ENCODE data around the gene TPCN1. TPM values are rescaled to one million over a fixed set of nuclear protein-coding genes. Genes with fewer than 3 reads are reported as not detected.

Gene TPCN1
- total and polyA plus RNA-seq, 2 of the 13 experiments (the other 11 are each of a cell fraction or from before 2014, with no cell fraction given): 8.0 to 26.8 TPM

DNA sequence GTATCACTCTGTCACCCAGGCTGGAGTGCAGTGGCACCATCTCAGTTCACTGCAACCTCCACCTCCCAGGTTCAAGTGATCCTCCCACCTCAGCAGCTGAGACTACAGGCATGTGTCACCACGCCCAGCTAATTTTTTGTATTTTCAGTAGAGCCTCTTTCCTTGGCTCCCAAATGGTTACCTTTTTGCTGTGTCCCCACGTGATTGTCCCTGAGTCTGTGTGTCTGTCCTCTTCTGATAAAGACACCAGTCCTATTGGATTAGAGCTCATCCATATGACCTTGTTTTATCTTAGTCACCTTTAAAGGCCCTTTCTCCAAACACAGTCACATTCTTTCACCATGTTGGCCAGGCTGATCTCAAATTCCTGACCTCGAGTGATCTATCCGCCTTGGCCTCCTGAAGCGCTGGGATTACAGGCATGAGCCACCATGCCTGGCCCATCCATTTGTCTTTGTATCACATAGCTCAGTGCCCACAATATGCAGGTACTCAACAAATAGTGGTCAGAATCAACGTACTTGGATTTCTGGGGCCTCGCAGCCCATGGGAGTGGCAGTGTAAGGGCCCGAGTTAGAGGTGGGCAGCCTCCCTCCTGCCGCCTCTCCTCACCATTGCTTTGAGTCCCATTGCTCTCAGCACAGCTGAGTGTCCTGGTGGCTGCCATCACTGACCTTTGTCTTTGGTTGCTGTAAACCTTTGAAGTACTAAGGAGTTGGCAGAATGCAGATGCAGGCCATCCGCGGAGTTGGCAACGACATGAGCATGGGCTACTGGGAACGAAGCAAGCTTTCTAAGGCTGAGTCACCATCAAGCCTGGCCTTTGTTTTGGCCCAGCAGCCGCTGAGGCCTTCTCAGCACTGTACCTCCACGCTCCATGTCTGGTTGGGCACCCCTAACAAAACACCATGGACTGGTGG lies 9.3 kb downstream of the TPCN1 start (continued):
- TF ChIP-seq, protein P1, sequence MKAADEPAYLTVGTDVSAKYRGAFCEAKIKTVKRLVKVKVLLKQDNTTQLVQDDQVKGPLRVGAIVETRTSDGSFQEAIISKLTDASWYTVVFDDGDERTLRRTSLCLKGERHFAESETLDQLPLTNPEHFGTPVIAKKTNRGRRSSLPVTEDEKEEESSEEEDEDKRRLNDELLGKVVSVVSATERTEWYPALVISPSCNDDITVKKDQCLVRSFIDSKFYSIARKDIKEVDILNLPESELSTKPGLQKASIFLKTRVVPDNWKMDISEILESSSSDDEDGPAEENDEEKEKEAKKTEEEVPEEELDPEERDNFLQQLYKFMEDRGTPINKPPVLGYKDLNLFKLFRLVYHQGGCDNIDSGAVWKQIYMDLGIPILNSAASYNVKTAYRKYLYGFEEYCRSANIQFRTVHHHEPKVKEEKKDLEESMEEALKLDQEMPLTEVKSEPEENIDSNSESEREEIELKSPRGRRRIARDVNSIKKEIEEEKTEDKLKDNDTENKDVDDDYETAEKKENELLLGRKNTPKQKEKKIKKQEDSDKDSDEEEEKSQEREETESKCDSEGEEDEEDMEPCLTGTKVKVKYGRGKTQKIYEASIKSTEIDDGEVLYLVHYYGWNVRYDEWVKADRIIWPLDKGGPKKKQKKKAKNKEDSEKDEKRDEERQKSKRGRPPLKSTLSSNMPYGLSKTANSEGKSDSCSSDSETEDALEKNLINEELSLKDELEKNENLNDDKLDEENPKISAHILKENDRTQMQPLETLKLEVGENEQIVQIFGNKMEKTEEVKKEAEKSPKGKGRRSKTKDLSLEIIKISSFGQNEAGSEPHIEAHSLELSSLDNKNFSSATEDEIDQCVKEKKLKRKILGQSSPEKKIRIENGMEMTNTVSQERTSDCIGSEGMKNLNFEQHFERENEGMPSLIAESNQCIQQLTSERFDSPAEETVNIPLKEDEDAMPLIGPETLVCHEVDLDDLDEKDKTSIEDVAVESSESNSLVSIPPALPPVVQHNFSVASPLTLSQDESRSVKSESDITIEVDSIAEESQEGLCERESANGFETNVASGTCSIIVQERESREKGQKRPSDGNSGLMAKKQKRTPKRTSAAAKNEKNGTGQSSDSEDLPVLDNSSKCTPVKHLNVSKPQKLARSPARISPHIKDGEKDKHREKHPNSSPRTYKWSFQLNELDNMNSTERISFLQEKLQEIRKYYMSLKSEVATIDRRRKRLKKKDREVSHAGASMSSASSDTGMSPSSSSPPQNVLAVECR (CRISPR knock-in tag; IDR thresholded peaks at IDR 0.05; ENCODE audit: borderline replicate concordance): no peak
- TF ChIP-seq, protein P2, sequence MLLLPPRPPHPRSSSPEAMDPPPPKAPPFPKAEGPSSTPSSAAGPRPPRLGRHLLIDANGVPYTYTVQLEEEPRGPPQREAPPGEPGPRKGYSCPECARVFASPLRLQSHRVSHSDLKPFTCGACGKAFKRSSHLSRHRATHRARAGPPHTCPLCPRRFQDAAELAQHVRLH (CRISPR knock-in tag; IDR thresholded peaks at IDR 0.05; ENCODE audit: borderline replicate concordance, low read depth): 0 out of 2 replicates have a peak, but pooled peaks have one; percentile 44
- TF ChIP-seq TEAD3 (CRISPR knock-in tag; optimal IDR thresholded peaks at IDR 0.05; ENCODE audit: borderline replicate concordance) (peak; percentile 92), BORCS8-MEF2B (CRISPR knock-in tag; IDR thresholded peaks at IDR 0.05) (peak; percentile 64; the same call in 1 of the 2 replicates), ZNF614 (CRISPR knock-in tag; IDR thresholded peaks at IDR 0.05; ENCODE audit: borderline replicate concordance) (peak; percentile 41; the same call in 1 of the 2 replicates), MED1 (CRISPR knock-in tag; IDR thresholded peaks at IDR 0.05) (no peak), SMYD3 (CRISPR knock-in tag; IDR thresholded peaks at IDR 0.05) (no peak), SALL2 (CRISPR knock-in tag; IDR thresholded peaks at IDR 0.05) (no peak), ZNF34 (CRISPR knock-in tag; IDR thresholded peaks at IDR 0.05; ENCODE audit: borderline replicate concordance) (0 out of 2 replicates have a peak, but pooled peaks have one; percentile 6)
- TF ChIP-seq, protein P3, sequence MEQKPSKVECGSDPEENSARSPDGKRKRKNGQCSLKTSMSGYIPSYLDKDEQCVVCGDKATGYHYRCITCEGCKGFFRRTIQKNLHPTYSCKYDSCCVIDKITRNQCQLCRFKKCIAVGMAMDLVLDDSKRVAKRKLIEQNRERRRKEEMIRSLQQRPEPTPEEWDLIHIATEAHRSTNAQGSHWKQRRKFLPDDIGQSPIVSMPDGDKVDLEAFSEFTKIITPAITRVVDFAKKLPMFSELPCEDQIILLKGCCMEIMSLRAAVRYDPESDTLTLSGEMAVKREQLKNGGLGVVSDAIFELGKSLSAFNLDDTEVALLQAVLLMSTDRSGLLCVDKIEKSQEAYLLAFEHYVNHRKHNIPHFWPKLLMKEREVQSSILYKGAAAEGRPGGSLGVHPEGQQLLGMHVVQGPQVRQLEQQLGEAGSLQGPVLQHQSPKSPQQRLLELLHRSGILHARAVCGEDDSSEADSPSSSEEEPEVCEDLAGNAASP (CRISPR knock-in tag; IDR thresholded peaks at IDR 0.05; ENCODE audit: borderline replicate concordance): peak; percentile 93; the same call in 1 of the 2 replicates
- TF ChIP-seq, protein P4, sequence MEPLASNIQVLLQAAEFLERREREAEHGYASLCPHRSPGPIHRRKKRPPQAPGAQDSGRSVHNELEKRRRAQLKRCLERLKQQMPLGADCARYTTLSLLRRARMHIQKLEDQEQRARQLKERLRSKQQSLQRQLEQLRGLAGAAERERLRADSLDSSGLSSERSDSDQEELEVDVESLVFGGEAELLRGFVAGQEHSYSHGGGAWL (CRISPR knock-in tag; IDR thresholded peaks at IDR 0.05): 0 out of 2 replicates have a peak, but pooled peaks have one; percentile 39
- TF ChIP-seq, protein P5, sequence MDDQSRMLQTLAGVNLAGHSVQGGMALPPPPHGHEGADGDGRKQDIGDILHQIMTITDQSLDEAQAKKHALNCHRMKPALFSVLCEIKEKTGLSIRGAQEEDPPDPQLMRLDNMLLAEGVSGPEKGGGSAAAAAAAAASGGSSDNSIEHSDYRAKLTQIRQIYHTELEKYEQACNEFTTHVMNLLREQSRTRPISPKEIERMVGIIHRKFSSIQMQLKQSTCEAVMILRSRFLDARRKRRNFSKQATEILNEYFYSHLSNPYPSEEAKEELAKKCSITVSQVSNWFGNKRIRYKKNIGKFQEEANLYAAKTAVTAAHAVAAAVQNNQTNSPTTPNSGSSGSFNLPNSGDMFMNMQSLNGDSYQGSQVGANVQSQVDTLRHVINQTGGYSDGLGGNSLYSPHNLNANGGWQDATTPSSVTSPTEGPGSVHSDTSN (CRISPR knock-in tag; IDR thresholded peaks at IDR 0.05; ENCODE audit: borderline replicate concordance): no peak
- TF ChIP-seq, protein P6, sequence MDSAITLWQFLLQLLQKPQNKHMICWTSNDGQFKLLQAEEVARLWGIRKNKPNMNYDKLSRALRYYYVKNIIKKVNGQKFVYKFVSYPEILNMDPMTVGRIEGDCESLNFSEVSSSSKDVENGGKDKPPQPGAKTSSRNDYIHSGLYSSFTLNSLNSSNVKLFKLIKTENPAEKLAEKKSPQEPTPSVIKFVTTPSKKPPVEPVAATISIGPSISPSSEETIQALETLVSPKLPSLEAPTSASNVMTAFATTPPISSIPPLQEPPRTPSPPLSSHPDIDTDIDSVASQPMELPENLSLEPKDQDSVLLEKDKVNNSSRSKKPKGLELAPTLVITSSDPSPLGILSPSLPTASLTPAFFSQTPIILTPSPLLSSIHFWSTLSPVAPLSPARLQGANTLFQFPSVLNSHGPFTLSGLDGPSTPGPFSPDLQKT (CRISPR knock-in tag; IDR thresholded peaks at IDR 0.05; ENCODE audit: borderline replicate concordance): no peak
- TF ChIP-seq, protein P7, sequence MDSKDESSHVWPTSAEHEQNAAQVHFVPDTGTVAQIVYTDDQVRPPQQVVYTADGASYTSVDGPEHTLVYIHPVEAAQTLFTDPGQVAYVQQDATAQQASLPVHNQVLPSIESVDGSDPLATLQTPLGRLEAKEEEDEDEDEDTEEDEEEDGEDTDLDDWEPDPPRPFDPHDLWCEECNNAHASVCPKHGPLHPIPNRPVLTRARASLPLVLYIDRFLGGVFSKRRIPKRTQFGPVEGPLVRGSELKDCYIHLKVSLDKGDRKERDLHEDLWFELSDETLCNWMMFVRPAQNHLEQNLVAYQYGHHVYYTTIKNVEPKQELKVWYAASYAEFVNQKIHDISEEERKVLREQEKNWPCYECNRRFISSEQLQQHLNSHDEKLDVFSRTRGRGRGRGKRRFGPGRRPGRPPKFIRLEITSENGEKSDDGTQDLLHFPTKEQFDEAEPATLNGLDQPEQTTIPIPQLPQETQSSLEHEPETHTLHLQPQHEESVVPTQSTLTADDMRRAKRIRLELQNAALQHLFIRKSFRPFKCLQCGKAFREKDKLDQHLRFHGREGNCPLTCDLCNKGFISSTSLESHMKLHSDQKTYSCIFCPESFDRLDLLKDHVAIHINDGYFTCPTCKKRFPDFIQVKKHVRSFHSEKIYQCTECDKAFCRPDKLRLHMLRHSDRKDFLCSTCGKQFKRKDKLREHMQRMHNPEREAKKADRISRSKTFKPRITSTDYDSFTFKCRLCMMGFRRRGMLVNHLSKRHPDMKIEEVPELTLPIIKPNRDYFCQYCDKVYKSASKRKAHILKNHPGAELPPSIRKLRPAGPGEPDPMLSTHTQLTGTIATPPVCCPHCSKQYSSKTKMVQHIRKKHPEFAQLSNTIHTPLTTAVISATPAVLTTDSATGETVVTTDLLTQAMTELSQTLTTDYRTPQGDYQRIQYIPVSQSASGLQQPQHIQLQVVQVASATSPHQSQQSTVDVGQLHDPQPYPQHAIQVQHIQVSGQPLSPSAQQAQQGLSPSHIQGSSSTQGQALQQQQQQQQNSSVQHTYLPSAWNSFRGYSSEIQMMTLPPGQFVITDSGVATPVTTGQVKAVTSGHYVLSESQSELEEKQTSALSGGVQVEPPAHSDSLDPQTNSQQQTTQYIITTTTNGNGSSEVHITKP (CRISPR knock-in tag; IDR thresholded peaks at IDR 0.05; ENCODE audit: low read depth): no peak
